AML-193 (cell line): Measurements from ENCODE around the gene TTC4.

Experiments
- DNase-seq, 2 experiments: peaks; one replicate each; lab custom pipeline; 2025; lab: John Stamatoyannopoulos, UW

The TTC4 gene

DNA sequence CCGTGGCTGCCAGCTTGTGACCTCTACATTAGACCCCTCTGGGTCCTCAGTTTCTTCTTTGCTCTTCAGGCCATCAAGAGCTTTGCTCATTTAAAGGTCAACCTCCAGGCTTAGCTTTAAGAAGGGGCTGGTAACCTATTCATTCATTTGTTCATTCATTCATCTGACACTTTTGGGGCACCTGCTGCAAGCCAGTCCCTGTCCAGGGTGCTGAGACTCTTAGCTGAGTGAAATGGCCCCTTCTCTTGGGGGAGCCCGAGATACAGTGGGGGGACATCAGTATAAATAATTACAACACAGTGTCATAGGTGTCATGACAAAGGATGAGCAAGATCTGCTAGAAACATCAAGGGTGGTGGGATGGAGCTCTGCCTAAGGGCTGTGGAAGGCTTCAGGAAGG lies 10.5 kb upstream of the TTC4 start:
- DNase-seq, result no peak

DNA sequence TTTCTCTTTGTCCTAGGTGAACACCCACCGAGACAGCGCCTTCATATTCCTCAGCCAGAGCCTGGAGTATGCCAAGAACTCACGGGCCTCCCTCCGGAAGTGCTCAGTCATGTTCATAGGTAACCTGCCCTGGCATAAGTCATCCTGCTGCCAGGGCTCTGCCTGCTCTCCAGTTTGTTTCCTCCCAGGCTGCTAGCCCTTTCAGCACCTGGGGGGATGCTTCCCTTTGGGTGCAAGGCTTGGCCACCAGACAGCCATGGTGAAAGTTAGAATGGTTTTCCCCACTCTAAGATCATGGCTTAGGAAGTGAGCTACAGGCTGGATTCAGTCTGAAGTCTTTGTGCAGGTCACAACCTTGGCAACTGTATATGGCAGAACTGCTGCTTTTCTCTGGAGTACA lies 9.2 kb upstream of the TTC4 start:
- no peak for DNase-seq

DNA sequence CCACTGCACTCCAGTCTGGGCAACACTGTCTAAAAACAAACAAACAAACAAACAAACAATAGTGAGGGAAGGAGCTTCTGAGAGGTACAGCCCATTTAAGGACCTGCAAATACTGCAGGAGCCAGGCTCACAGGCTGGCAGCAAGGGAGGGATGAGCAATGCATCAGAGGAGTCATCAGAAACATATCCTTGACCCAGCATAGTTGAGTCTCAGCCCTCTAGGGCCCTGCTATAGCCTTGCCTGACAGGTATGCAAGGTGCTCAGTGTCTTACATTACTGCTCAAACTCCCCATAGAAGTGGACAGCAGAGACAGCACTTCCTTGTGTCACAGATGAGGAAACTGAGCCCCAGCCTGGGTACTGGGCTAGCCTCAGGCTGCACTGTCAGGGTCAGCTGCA lies 7.3 kb upstream of the TTC4 start:
- DNase-seq, result no peak

DNA sequence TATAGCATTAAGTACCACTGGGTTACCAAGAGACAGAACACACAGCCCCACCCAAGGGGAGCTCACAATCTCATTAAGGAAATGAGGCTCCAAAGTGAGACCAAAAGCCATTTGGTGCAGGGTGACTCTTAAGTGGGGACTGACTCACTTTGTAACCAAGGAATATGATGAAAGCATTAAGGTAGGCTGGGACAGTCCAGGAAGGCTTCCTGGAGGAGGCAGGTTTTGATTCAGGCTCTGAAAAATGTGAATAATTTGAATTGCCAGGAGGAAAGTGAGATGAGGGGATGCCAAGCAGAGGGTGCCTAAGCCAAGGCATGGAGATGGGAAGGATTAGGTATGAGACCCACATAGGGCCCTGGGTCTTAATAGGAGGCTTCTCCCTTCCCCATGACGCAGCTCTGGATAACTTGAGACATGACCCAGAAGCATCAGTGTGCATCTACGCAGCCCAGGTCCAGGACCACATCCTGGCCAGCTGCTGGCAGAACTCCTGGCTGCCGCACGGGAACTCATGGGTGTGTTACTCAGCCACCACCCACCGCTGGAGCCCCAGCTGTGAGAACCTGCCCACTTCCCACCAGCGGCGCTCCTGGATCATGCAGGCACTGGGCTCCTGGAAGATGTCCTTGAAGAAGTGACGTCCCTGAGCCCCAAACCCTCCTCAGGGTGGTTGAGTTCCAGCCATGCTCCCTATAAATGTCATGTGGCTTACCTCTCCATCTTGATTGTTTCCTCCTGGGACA lies 5.9 kb upstream of the TTC4 start:
- no peak for DNase-seq

DNA sequence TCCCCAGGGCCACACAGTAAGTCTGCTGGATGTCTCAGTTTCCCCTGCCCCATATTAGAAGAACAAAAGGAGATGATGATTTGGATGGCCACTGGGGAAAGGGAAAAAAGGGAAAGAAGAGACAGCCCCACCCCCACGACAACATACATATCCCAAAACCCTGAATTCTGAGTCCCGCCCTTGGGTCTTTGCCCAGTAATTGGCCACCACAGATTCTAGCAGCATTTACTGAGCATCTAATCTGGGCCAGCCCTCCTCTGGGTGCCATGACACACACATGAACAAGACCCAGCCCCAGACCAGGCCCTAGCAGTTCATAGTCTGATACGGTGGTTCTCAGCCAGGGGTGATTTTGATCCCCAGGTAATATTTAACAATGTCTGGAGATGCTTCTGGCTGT lies 5.2 kb upstream of the TTC4 start:
- DNase-seq, result no peak

- DNase-seq, result no peak
These were observed 4.8 kb upstream of the TTC4 start for GRCh38 chr1:54710841-54711240.

DNA sequence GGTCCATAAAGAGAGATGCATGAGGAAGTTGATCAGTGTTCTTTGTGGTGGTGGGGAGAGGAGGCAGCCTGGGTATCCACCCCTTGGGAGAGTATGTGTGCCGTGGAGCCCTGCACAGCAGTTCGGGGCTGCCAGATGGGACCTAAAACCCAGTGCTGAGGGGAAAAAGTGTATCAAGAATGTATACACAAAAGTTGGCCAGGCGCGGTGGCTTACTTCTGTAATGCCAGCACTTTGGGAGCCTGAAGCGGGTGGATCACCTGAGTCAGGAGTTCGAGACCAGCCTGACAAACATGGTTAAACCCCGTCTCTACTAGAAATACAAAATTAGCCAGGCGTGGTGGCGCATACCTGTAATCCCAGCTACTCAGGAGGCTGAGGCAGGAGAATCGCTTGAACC lies 4.1 kb upstream of the TTC4 start:
- DNase-seq, result no peak

- DNase-seq, result no peak
These were observed 674 bp upstream of the TTC4 start for GRCh38 chr1:54714881-54715492.

- peak in 1 of 2 experiments; percentile 23 for DNase-seq
These were observed 812 bp downstream of the TTC4 start for GRCh38 chr1:54716299-54717047.

- no peak for DNase-seq
These were observed 6.1 kb downstream of the TTC4 start for GRCh38 chr1:54721719-54722118.

- no peak for DNase-seq
These were observed 8.3 kb downstream of the TTC4 start for GRCh38 chr1:54723985-54724384.

- DNase-seq, result no peak
These were observed 9.1 kb downstream of the TTC4 start for GRCh38 chr1:54724771-54725170.

- DNase-seq, result no peak
These were observed 12.4 kb downstream of the TTC4 start for GRCh38 chr1:54728027-54728426.

DNA sequence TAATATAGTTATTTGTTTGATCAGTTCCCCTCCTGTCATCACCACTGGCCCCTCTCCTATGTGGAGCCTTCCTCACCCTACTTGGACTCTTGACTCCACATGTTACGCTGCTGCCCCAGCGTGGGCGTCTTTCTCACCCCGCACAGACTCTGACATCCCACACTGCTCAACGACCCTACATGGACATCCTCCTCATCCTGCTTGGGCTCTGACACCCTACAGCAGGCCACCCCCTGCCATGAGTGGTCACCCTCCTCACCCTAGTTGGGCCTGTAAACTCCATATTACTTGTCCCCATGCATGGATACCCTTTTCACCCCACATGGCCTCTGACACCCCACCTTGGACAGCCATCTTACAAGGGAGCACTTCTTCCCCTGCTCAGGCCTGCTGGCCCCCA lies 21.0 kb downstream of the TTC4 start:
- no peak for DNase-seq

DNA sequence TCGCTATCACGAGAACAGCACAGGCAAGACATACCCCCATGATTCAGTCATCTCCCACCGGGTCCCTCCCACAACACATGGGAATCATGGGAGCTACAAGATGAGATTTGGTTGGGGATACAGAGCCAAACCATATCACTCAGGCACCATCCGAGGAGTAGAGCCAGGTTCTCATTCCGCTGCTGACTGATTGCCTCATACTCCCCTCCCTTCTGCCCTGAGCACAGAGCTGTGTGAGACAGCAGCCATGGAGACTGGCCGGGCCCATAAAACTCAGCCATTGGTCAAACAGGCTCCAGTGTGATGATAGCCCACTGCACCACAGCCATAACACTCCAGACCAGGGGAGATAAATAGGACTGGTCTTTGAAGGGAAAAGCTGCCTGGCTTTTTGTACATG lies 22.6 kb downstream of the TTC4 start:
- DNase-seq, result no peak

GRCh38 chr1:54741531-54741930 lies 25.9 kb downstream of the TTC4 start:
- DNase-seq, result no peak

- no peak for DNase-seq
These were observed 26.6 kb downstream of the TTC4 start for GRCh38 chr1:54742282-54742681.

DNA sequence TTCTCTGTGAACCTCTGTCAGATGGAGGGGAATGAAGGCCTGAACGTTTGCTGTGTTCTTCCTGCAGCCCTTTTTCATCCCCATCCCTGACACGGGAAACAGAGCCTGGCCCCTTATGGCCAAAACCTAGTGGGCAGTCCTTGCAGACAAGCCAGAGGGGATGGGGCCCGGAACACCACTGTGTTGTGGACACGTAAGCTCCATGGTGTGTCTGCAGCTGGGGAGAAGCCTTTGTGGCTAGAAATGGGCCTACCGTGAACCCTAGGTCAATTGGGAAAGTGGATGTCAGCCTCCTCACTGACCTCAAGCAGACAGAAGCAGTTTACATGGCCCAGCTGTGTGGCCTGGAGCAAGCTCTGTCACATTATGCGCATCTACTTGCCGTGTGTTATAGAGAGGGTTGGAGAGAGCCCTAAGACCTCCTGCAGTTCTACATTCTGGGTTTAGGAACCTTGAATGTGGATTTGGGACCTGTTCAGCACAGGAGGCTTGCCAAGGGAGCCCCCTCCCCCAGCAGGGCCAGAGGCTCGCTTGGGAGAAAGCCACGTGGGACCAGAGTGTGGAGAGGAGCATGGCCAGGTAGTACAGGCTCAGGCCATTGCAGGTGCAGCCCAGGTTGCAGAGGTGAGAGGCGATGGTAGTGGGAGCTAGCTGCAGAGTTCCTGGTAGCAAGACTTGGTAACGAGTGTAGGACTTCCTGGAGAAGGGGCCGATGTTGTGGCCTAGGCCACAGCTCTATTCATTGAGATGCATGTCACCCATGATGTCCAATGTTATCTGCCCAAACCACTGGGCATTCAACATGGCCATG lies 28.0 kb downstream of the TTC4 start:
- no peak for DNase-seq

GRCh38 chr1:54744696-54745095 lies 29.0 kb downstream of the TTC4 start:
- no peak for DNase-seq

- no peak for DNase-seq
These were observed 29.6 kb downstream of the TTC4 start for GRCh38 chr1:54745274-54745673.

GRCh38 chr1:54745864-54746263 lies 30.2 kb downstream of the TTC4 start:
- DNase-seq, result no peak

DNA sequence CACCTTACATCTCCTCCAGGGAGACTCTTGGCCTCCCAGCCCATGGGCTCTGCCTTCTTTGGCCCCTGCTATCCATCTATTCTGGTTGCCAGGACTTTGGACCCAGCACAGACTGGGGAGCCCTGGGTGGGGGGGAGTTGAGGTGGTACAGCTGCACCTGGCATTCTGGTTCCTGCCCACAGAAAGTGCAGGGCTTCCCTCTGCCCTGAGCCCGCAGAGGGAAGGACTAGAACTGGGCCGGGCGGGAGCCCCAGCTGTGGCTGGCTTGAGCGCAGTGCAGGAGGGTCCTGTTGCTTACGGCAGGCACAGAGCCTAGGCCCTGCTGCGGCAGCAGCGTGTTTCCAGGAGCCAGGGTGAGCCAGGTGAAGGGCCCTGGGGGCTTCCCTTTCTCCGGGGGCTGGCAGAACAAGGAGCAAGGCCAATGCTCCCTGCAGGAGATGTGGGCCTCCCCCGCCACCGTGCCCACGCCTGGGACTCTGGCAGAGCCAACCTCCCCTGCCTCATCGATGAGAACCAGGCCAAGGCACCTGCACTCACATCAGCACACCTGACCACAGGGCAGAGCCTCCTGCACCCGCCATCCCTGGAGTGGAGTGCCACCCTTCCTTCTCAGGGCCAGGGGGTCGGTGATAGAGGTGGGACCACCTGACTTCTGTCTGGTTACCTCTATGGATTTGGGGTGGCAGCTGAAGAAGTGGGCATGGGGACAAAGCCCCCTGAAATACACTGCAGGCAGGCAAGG lies 32.6 kb downstream of the TTC4 start:
- no peak for DNase-seq
